OCI-LY3 (cell line): Measurements from ENCODE around the gene IRAK3.

Experiments used
- CTCF ChIP-seq: fragments of 200-600, 300-600 bp; sonication (generic); IDR thresholded peaks from 2 replicates; pipeline ENCODE4 v1.5.1; 2014; ENCODE audit warnings: antibody characterized with exemption, low read length, low read depth
- EZH2phosphoT487 ChIP-seq: fragments of 200-600 bp; shearing (Covaris generic); IDR thresholded peaks from 2 replicates; pipeline ENCODE4 v1.6.1; 2018; ENCODE audit warnings: antibody characterized with exemption, mixed run types, low read depth

- TF ChIP-seq CTCF: no peak
- no peak for TF ChIP-seq EZH2phosphoT487
These were observed 98.3 kb downstream of the IRAK3 start for GRCh38 chr12:66287275-66287674.
